HepG2 (cell line): Measurements from ENCODE around the gene SNX22. TPM values are rescaled to one million over a fixed set of nuclear protein-coding genes. Genes with fewer than 3 reads are reported as not detected.

Source experiments
- AGO1 ChIP-seq: fragments of 200-400 bp; formaldehyde crosslinking; IDR thresholded peaks from 2 replicates; pipeline ENCODE4 v1.6.1; 2017; ENCODE audit warnings: mild to moderate bottlenecking, low read depth, low read length, moderate library complexity; ENCODE audit not compliant: poor library complexity, severe bottlenecking
- BRD4 ChIP-seq: sonication (generic); formaldehyde crosslinking; IDR thresholded peaks from 2 replicates; pipeline ENCODE4 v1.4.0; 2020; ENCODE audit warnings: missing genetic modification reagents
- DMAP1 ChIP-seq: IDR thresholded peaks from 2 replicates; pipeline ENCODE4 v1.6.1; 2016
- DR1 ChIP-seq: sonication (generic); formaldehyde crosslinking; IDR thresholded peaks from 2 replicates; pipeline ENCODE4 v1.8.0; 2021; ENCODE audit warnings: mild to moderate bottlenecking, missing genetic modification reagents, inconsistent platforms
- HMGA1 ChIP-seq: sonication (generic); formaldehyde crosslinking; conservative IDR thresholded peaks from 2 replicates; pipeline ENCODE4 v1.4.0; 2020; ENCODE audit warnings: missing genetic modification reagents
- PATZ1 ChIP-seq: sonication (generic); formaldehyde crosslinking; IDR thresholded peaks from 2 replicates; pipeline ENCODE4 v1.4.0; 2020; ENCODE audit warnings: missing genetic modification reagents
- PHF5A ChIP-seq: IDR thresholded peaks from one replicate; pipeline ENCODE4 v1.6.1; 2018; ENCODE audit warnings: low read depth, missing genetic modification reagents; ENCODE audit not compliant: unreplicated experiment
- RBM22 ChIP-seq: fragments of 200-400 bp; formaldehyde crosslinking; optimal IDR thresholded peaks from 2 replicates; pipeline ENCODE3; 2017; ENCODE audit warnings: mild to moderate bottlenecking, low read length, moderate library complexity
- RCOR2 ChIP-seq: IDR thresholded peaks from 2 replicates; pipeline ENCODE4 v1.6.1; 2016; ENCODE audit warnings: missing biosample characterization, missing genetic modification reagents
- RNF2 ChIP-seq: fragments of 450-650 bp; conservative IDR thresholded peaks from 2 replicates; pipeline ENCODE4 v1.6.1; 2016; ENCODE audit warnings: low read depth
- SNAI1 ChIP-seq: sonication (generic); formaldehyde crosslinking; IDR thresholded peaks from 2 replicates; pipeline ENCODE4 v1.5.0; 2020; ENCODE audit warnings: mild to moderate bottlenecking, missing genetic modification reagents, borderline replicate concordance
- YEATS2 ChIP-seq: sonication (generic); formaldehyde crosslinking; IDR thresholded peaks from 2 replicates; pipeline ENCODE4 v1.4.0; 2020; ENCODE audit warnings: missing genetic modification reagents, borderline replicate concordance
- ZC3H13 ChIP-seq: sonication (generic); formaldehyde crosslinking; IDR thresholded peaks from 2 replicates; pipeline ENCODE4 v1.8.1; 2023; ENCODE audit warnings: mild to moderate bottlenecking, missing genetic modification reagents, moderate library complexity
- ZHX2 ChIP-seq, 2 experiments: sonication (generic) in 1 of 2; formaldehyde crosslinking in 1 of 2; IDR thresholded peaks; 2 replicates each; pipeline versions ENCODE4 v1.6.1 to v1.9.0; 2014 to 2022; ENCODE audit warnings: antibody characterized with exemption in 1 of 2, borderline replicate concordance in 1 of 2, inconsistent platforms in 1 of 2, low read depth in 1 of 2, missing genetic modification reagents in 1 of 2
- ZNF143 ChIP-seq: sonication (generic); formaldehyde crosslinking; IDR thresholded peaks from 2 replicates; pipeline ENCODE4 v1.4.0; 2020; ENCODE audit warnings: missing genetic modification reagents
- ZNF232 ChIP-seq: sonication (generic); formaldehyde crosslinking; IDR thresholded peaks from 2 replicates; pipeline ENCODE4 v1.4.0; 2020; ENCODE audit warnings: missing genetic modification reagents, borderline replicate concordance
- ZNF430 ChIP-seq: sonication (generic); formaldehyde crosslinking; IDR thresholded peaks from 2 replicates; pipeline ENCODE4 v1.9.0; 2021; ENCODE audit warnings: mild to moderate bottlenecking, missing genetic modification reagents
- ZNF510 ChIP-seq: sonication (generic); formaldehyde crosslinking; IDR thresholded peaks from 2 replicates; pipeline ENCODE4 v1.4.0; 2020; ENCODE audit warnings: low read depth, mild to moderate bottlenecking, missing genetic modification reagents
- ZNF839 ChIP-seq: sonication (generic); formaldehyde crosslinking; IDR thresholded peaks from 2 replicates; pipeline ENCODE4 v1.4.0; 2020; ENCODE audit warnings: missing genetic modification reagents, mild to moderate bottlenecking, borderline replicate concordance
- polyA plus RNA-seq, 8 experiments: library from polyadenylated mRNA; depleted of rRNA in 3 of 8; stranded (reverse) in 7 of 8; unstranded in 1 of 8; fragments of >200 nt; fragmentation: Illumina TruSeq in 4 of 8; extraction: Trizol in 4 of 8; gene quantifications; 2 replicates each; pipeline versions ENCODE4 v1.2.1 to v1.2.3, GENCODE V29; 2011 to 2016; ENCODE audit warnings: low read depth in 4 of 8, missing spikeins in 1 of 8, mixed read lengths in 1 of 8; ENCODE audit not compliant: insufficient read depth in 1 of 8
- total RNA-seq, 5 experiments: library from RNA; depleted of rRNA; stranded (reverse); fragments of >200 nt; fragmentation: Illumina TruSeq; extraction: Trizol; gene quantifications; 2 replicates each; pipeline ENCODE4 v1.2.3, GENCODE V29; 2016; ENCODE audit warnings: low read depth in 1 of 5
- TF ChIP-seq, protein P1 (sequence below): IDR thresholded peaks from 2 replicates; pipeline ENCODE4 v1.6.1; 2018; ENCODE audit warnings: missing genetic modification reagents, mild to moderate bottlenecking, missing compliant biosample characterization

The SNX22 gene
- total and polyA plus RNA-seq, 2 of the 13 experiments (the other 11 are each of a cell fraction or from before 2014, with no cell fraction given) = 2.3 to 5.5 TPM

GRCh38 chr15:64153480-64154367, 2.2 kb downstream of the SNX22 start (continued):
- TF ChIP-seq PATZ1 = peak; percentile 41
- TF ChIP-seq, protein P1, sequence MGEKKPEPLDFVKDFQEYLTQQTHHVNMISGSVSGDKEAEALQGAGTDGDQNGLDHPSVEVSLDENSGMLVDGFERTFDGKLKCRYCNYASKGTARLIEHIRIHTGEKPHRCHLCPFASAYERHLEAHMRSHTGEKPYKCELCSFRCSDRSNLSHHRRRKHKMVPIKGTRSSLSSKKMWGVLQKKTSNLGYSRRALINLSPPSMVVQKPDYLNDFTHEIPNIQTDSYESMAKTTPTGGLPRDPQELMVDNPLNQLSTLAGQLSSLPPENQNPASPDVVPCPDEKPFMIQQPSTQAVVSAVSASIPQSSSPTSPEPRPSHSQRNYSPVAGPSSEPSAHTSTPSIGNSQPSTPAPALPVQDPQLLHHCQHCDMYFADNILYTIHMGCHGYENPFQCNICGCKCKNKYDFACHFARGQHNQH (CRISPR knock-in tag) = peak; percentile 51; the same call in 1 of the 2 replicates
- no peak for TF ChIP-seq RCOR2
- no peak for TF ChIP-seq YEATS2 (CRISPR knock-in tag)
- TF ChIP-seq ZC3H13 (CRISPR knock-in tag) = peak; percentile 87
- TF ChIP-seq ZNF232 (CRISPR knock-in tag) = no peak
- 0 out of 2 replicates have a peak, but pooled peaks have one; percentile 6 for TF ChIP-seq DMAP1
- TF ChIP-seq ZHX2 (IDR thresholded peaks at IDR 0.05; ENCODE audit: low read depth) = no peak
- no peak for TF ChIP-seq ZHX2 (CRISPR knock-in tag; IDR thresholded peaks at IDR 0.05; ENCODE audit: borderline replicate concordance)
- TF ChIP-seq DR1 (CRISPR knock-in tag) = no peak
- TF ChIP-seq HMGA1 (CRISPR knock-in tag) = no peak
- TF ChIP-seq ZNF430 (CRISPR knock-in tag) = no peak
- TF ChIP-seq ZNF839 (CRISPR knock-in tag) = no peak
- no peak for TF ChIP-seq SNAI1
- no peak for TF ChIP-seq PHF5A (CRISPR knock-in tag)
- peak; percentile 98 for TF ChIP-seq AGO1
- TF ChIP-seq RNF2 = no peak
- TF ChIP-seq ZNF510 (CRISPR knock-in tag) = no peak
- 0 out of 2 replicates have a peak, but pooled peaks have one; percentile 4 for TF ChIP-seq ZNF143 (CRISPR knock-in tag)
- TF ChIP-seq BRD4 (CRISPR knock-in tag) = no peak
- TF ChIP-seq RBM22 = peak; percentile 99
